Measurements from ENCODE around the gene KCNK4. TPM values are rescaled to one million over a fixed set of nuclear protein-coding genes. Genes with fewer than 3 reads are reported as not detected.

The KCNK4 gene
- total RNA-seq, 1 donor from 2014 or later: 0.23 TPM

- no peak for DNase-seq
- Mint-ChIP-seq H3K9me3 (no peaks in the 10 kb centered on the region), H3K4me3 (no peak overlapping the region), H3K27ac (no peak overlapping the region), H3K4me1 (peaks cover 5% of the 10 kb centered on the region), H3K27me3 (no peaks in the 10 kb centered on the region), H3K36me3 (ENCODE audit: low read depth) (peaks cover 40% of the 10 kb centered on the region)
- intact Hi-C loops (cut with micrococcal nuclease): no loop called here
Measured at GRCh38 chr11:64347193-64347867, 56.2 kb downstream of the KCNK4 start.

GRCh38 chr11:64348383-64349024, 57.4 kb downstream of the KCNK4 start:
- Mint-ChIP-seq H3K9me3 (no peaks in the 10 kb centered on the region), H3K36me3 (ENCODE audit: low read depth) (peaks cover 37% of the 10 kb centered on the region), H3K27ac (no peak overlapping the region), H3K4me1 (peaks cover 5% of the 10 kb centered on the region), H3K4me3 (no peak overlapping the region), H3K27me3 (no peaks in the 10 kb centered on the region)
- no peak for DNase-seq
- intact Hi-C loops (cut with micrococcal nuclease): no loop called here

GRCh38 chr11:64349025-64349387, 57.9 kb downstream of the KCNK4 start:
- H3K27me3 Mint-ChIP-seq: no peaks in the 10 kb centered on the region
- H3K4me1 Mint-ChIP-seq: peaks cover 5% of the 10 kb centered on the region
- no peak for DNase-seq
- intact Hi-C loops (cut with micrococcal nuclease): no loop called here
- no peaks in the 10 kb centered on the region for H3K9me3 Mint-ChIP-seq
- H3K27ac Mint-ChIP-seq: no peak overlapping the region
- no peak overlapping the region for H3K4me3 Mint-ChIP-seq
- H3K36me3 Mint-ChIP-seq (ENCODE audit: low read depth): peaks cover 37% of the 10 kb centered on the region

- intact Hi-C loops (cut with micrococcal nuclease): no loop called here
- Mint-ChIP-seq H3K36me3 (ENCODE audit: low read depth) (peaks cover 37% of the 10 kb centered on the region), H3K9me3 (no peaks in the 10 kb centered on the region), H3K4me1 (peaks cover 5% of the 10 kb centered on the region), H3K4me3 (no peak overlapping the region), H3K27ac (no peak overlapping the region), H3K27me3 (no peaks in the 10 kb centered on the region)
- DNase-seq: no peak
Measured at GRCh38 chr11:64349404-64349803, 58.3 kb downstream of the KCNK4 start.

Other genes starting within 250 kb of the KCNK4 start
- 28.6 and 29.6 TPM in 2 replicates for gene MACROD1, start 125.2 kb upstream of the KCNK4 start, total RNA-seq
- 521 and 535 TPM in 2 replicates for gene STIP1, start 105.1 kb upstream of the KCNK4 start, total RNA-seq
- 200 and 213 TPM in 2 replicates for gene FERMT3, start 84.6 kb upstream of the KCNK4 start, total RNA-seq
- 29.8 and 31.7 TPM in 2 replicates for gene TRPT1, start 65.1 kb upstream of the KCNK4 start, total RNA-seq
- 66.1 and 72.6 TPM in 2 replicates for gene NUDT22, start 65.0 kb upstream of the KCNK4 start, total RNA-seq
- gene DNAJC4, start 60.8 kb upstream of the KCNK4 start, total RNA-seq: 19.9 and 20.0 TPM in 2 replicates
- gene VEGFB, start 56.7 kb upstream of the KCNK4 start, total RNA-seq: 65.4 and 66.7 TPM in 2 replicates
- gene FKBP2, start 50.2 kb upstream of the KCNK4 start, total RNA-seq: 28.8 and 30.6 TPM in 2 replicates
- gene PPP1R14B, start 44.4 kb upstream of the KCNK4 start, total RNA-seq: 284 TPM in 2 replicates
- 16.6 and 16.7 TPM in 2 replicates for gene PLCB3, start 39.8 kb upstream of the KCNK4 start, total RNA-seq
- 34.0 and 35.5 TPM in 2 replicates for gene BAD, start 6.6 kb upstream of the KCNK4 start, total RNA-seq
- gene GPR137, start 5.5 kb upstream of the KCNK4 start, total RNA-seq: 45.6 and 47.6 TPM in 2 replicates
- gene CATSPERZ, start 9.1 kb downstream of the KCNK4 start, total RNA-seq: not detected in 2 replicates
- 59.6 and 60.6 TPM in 2 replicates for gene ESRRA, start 14.2 kb downstream of the KCNK4 start, total RNA-seq
- 319 and 320 TPM in 2 replicates for gene TRMT112, start 26.3 kb downstream of the KCNK4 start, total RNA-seq
- 98.0 and 104 TPM in 2 replicates for gene PRDX5, start 26.8 kb downstream of the KCNK4 start, total RNA-seq
- gene CCDC88B, start 48.9 kb downstream of the KCNK4 start, total RNA-seq: 116 and 119 TPM in 2 replicates
- gene RPS6KA4, start 67.9 kb downstream of the KCNK4 start, total RNA-seq: 46.3 and 48.6 TPM in 2 replicates

Measured in activated CD4-positive, alpha-beta T cell treated with anti-CD3 and anti-CD28 coated beads, Interleukin-2, amount 10 ng/mL, durations not matched to agents 24 days and 14 days (primary cell).